ENCODE measurements around the gene IFNAR1. TPM values are rescaled to one million over a fixed set of nuclear protein-coding genes. Genes with fewer than 3 reads are reported as not detected.

Gene IFNAR1
- total and polyA plus RNA-seq, 2 of the 8 experiments (the other 6 are each of a cell fraction or from before 2014, with no cell fraction given), result 3.1 to 17.1 TPM

- no peak overlapping the region for H3K4ac ChIP-seq (replicated peaks; ENCODE audit: insufficient read length, low read depth, low read length)
- no peak overlapping the region for H2BK12ac ChIP-seq (ENCODE audit: low read depth, low read length)
- POLR2A ChIA-PET (ENCODE audit: partially characterized antibody), result interaction anchor here (0.7 kb wide), 1 partner anchor 16 kb away, joined by 3 read pairs; no protein-coding TSS in a partner anchor
- H3K9me3 ChIP-seq (ENCODE audit: insufficient read depth in 2 of 2, low read depth in 1 of 2, low read length in 1 of 2), result peaks cover 0 to 2% of the 10 kb centered on the region in 2 experiments; a peak in 1 of 4 replicates
- H4K5ac ChIP-seq (ENCODE audit: insufficient read length, low read depth, low read length), result no peak overlapping the region
- no peak overlapping the region for H4K8ac ChIP-seq (ENCODE audit: extremely low read depth, insufficient read depth, low read length)
- FAIRE-seq, result no peak
- H3K4me2 ChIP-seq (ENCODE audit: insufficient read depth in 1 of 2, low read depth in 2 of 2, low read length in 2 of 2), result no peak overlapping the region
- no peaks in the 10 kb centered on the region for H3K79me1 ChIP-seq (ENCODE audit: low read depth, low read length)
- no peak for DNase-seq (ENCODE audit: low read depth in 1 of 2, low spot score in 2 of 2)
- no peak overlapping the region for H2BK20ac ChIP-seq (ENCODE audit: low read length)
- no peak overlapping the region for H2BK120ac ChIP-seq (replicated peaks; ENCODE audit: low read depth, low read length)
- no peak overlapping the region for H3K18ac ChIP-seq (ENCODE audit: extremely low read depth, low read length)
- CTCF ChIA-PET (ENCODE audit: partially characterized antibody), result interaction anchor here (3.4 to 5.1 kb wide), 2 partner anchors 12 to 36 kb away, joined by 13 to 28 read pairs; no protein-coding TSS in a partner anchor
- H3K23me2 ChIP-seq (ENCODE audit: low read depth, low read length), result no peaks in the 10 kb centered on the region; the same call in 1 of the 2 replicates
- H3K27me3 ChIP-seq (replicated peaks in 1 of 4; ENCODE audit: control insufficient read depth in 3 of 4, extremely low read depth in 1 of 4, insufficient read depth in 3 of 4, low read length in 3 of 4), result no peaks in the 10 kb centered on the region
- WGBS, 2 experiments (ENCODE audit: extremely low coverage in 1 of 2, insufficient coverage in 1 of 2, insufficient read length in 1 of 2, insufficient replicate concordance in 2 of 2, low coverage in 1 of 2, low lambda C conversion rate in 2 of 2, missing lambda C conversion rate in 1 of 2), result 90% methylated on average over 3 of the region's 3 CpGs; no CpG with 5 or more reads in 1 of the 2 experiments
- peaks cover 0 to 3% (median 1%) of the 10 kb centered on the region in 4 experiments; a peak in 3 of 7 replicates for H3K4me1 ChIP-seq (replicated peaks in 1 of 4; ENCODE audit: control insufficient read depth in 3 of 4, insufficient read depth in 4 of 4, low read length in 3 of 4)
- H3K56ac ChIP-seq (replicated peaks; ENCODE audit: insufficient read length, low read depth, low read length), result no peak overlapping the region
- no peak overlapping the region for H2BK5ac ChIP-seq (ENCODE audit: low read depth, low read length)
- H3K27ac ChIP-seq (ENCODE audit: low read depth, low read length), result no peak overlapping the region
- no peak overlapping the region for H3K14ac ChIP-seq (ENCODE audit: insufficient read length)
- no peak overlapping the region for H3K23ac ChIP-seq (ENCODE audit: insufficient read length)
- no peak overlapping the region for H4K91ac ChIP-seq (replicated peaks; ENCODE audit: insufficient read length, low read length)
- H3K9ac ChIP-seq (replicated peaks in 1 of 4; ENCODE audit: extremely low read depth in 1 of 4, low read depth in 3 of 4, low read length in 3 of 4), result no peak overlapping the region
- no peaks in the 10 kb centered on the region for H4K20me1 ChIP-seq (replicated peaks in 1 of 2; ENCODE audit: control insufficient read depth in 1 of 2, insufficient read depth in 2 of 2, low read length in 2 of 2)
- no peaks in the 10 kb centered on the region for H3K36me3 ChIP-seq (ENCODE audit: control insufficient read depth in 2 of 4, insufficient read depth in 4 of 4, low read length in 3 of 4)
- no peak overlapping the region for H3K4me3 ChIP-seq (ENCODE audit: extremely low read depth in 1 of 4, insufficient read depth in 2 of 4, low read depth in 3 of 4, low read length in 4 of 4)
- H2BK15ac ChIP-seq (ENCODE audit: low read length), result no peak overlapping the region
- no peaks in the 10 kb centered on the region for H3K79me2 ChIP-seq (ENCODE audit: control insufficient read depth in 1 of 2, insufficient read depth in 2 of 2, low read length in 2 of 2)
- no peak overlapping the region for H2AFZ ChIP-seq (ENCODE audit: low read length)
- no peak overlapping the region for H2AK5ac ChIP-seq (ENCODE audit: low read depth, low read length)
- TF ChIP-seq POLR2A (IDR thresholded peaks at IDR 0.05; ENCODE audit: control extremely low read depth in 1 of 2, low read depth in 2 of 2, low read length in 2 of 2) (no peak), RFX5 (IDR thresholded peaks at IDR 0.05; ENCODE audit: borderline replicate concordance, low read depth, low read length) (no peak), KDM4A (IDR thresholded peaks at IDR 0.05; ENCODE audit: low read depth, low read length, severe bottlenecking) (no peak), SP4 (IDR thresholded peaks at IDR 0.05; ENCODE audit: low read length) (no peak), RXRA (IDR thresholded peaks at IDR 0.05; ENCODE audit: insufficient read depth, low read depth, low read length) (no peak), JUND (IDR thresholded peaks at IDR 0.05; ENCODE audit: low read length) (no peak), POLR2AphosphoS5 (IDR thresholded peaks at IDR 0.05; ENCODE audit: low read depth, low read length) (no peak), ZNF274 (IDR thresholded peaks at IDR 0.05; ENCODE audit: borderline replicate concordance, extremely low read depth, low read length) (no peak), FOSL1 (IDR thresholded peaks at IDR 0.05; ENCODE audit: insufficient read depth, low read depth, low read length) (no peak), PHF8 (conservative IDR thresholded peaks at IDR 0.05; ENCODE audit: low read depth, low read length) (no peak)
- TF ChIP-seq, protein P1, sequence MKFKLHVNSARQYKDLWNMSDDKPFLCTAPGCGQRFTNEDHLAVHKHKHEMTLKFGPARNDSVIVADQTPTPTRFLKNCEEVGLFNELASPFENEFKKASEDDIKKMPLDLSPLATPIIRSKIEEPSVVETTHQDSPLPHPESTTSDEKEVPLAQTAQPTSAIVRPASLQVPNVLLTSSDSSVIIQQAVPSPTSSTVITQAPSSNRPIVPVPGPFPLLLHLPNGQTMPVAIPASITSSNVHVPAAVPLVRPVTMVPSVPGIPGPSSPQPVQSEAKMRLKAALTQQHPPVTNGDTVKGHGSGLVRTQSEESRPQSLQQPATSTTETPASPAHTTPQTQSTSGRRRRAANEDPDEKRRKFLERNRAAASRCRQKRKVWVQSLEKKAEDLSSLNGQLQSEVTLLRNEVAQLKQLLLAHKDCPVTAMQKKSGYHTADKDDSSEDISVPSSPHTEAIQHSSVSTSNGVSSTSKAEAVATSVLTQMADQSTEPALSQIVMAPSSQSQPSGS (IDR thresholded peaks at IDR 0.05; ENCODE audit: low read length), result no peak
Measured at GRCh38 chr21:33397717-33398116, 72.9 kb downstream of the IFNAR1 start.
